VCaP (cell line): ENCODE measurements around the gene TFAP2E.

Source experiments
- H3K27ac ChIP-seq: fragments of 450-650 bp; 2 replicates; pipeline ENCODE4 v1.5.1; 2017
- TF ChIP-seq, protein P1 (sequence below): fragments of 450-650 bp; conservative IDR thresholded peaks from 2 replicates; pipeline ENCODE4 v1.5.1; 2017; ENCODE audit warnings: mild to moderate bottlenecking, moderate library complexity

TFAP2E gene

DNA sequence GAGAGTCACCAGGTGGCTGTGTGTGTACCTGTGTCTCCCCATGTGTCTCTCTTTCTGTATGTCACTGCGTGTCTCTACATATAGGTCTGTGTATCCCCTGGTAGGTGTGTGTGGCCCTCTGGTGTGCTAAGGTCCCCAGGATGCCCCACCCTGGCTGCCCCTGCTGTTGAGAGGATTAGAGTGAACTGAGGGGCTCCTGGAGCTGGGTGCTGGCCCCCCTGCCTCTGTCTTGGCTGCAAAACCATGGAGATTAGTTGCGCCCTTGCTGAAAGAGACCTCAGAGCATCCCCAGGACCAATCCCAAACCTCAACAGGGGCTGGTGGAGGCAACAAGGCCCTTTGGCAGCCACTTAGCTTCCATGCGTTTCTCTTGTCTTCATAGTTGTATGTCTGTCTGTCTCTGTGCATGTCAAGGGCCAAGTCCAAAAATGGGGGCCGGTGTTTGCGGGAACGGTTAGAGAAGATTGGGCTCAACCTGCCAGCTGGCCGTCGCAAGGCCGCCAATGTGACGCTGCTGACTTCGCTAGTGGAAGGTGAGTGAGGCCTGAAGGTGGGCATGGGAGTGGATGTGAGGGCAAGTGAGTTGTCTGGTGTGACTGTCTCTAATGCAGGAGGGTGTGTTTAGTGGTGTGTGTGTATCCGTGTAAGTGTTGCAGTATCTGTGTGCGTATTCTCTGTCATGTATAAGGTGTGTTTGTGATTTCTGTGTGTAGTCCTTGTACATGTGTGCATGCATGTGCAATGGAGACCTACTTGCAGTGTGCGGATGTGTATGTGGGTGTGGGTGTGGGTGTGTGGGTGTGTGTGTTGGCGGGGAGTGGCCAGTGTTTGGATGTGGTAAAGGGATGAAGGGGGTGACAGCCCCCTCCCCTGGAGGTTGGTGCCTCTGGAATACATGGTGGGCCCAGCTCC, 16.7 kb downstream of the TFAP2E start:
- TF ChIP-seq, protein P1, sequence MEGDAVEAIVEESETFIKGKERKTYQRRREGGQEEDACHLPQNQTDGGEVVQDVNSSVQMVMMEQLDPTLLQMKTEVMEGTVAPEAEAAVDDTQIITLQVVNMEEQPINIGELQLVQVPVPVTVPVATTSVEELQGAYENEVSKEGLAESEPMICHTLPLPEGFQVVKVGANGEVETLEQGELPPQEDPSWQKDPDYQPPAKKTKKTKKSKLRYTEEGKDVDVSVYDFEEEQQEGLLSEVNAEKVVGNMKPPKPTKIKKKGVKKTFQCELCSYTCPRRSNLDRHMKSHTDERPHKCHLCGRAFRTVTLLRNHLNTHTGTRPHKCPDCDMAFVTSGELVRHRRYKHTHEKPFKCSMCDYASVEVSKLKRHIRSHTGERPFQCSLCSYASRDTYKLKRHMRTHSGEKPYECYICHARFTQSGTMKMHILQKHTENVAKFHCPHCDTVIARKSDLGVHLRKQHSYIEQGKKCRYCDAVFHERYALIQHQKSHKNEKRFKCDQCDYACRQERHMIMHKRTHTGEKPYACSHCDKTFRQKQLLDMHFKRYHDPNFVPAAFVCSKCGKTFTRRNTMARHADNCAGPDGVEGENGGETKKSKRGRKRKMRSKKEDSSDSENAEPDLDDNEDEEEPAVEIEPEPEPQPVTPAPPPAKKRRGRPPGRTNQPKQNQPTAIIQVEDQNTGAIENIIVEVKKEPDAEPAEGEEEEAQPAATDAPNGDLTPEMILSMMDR, result no peak

GRCh38 chr1:35590476-35591040, 17.4 kb downstream of the TFAP2E start:
- TF ChIP-seq, protein P1, result no peak
- H3K27ac ChIP-seq, result no peak overlapping the region

More for the DNA sequence above, 16.7 kb downstream of the TFAP2E start:
- H3K27ac ChIP-seq, result no peak overlapping the region

DNA sequence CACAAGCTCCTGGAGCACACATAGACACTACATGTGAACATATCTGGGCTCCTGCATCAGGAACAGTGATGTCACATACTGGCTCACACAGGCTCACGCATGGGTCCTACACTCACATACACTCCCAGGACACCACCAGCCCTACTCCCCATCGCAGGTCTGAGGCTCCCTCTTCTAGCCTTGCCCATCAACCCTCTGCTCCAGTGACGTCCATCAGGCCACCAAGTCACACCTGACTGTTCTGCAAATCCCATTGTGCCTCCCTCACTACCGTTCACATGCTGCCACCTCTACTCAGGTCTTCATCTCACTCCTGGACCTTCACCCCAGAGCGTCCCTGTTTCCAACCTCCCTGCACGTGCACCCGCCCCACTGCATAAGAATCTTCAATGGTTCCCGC, 18.1 kb downstream of the TFAP2E start:
- H3K27ac ChIP-seq, result no peak overlapping the region
- TF ChIP-seq, protein P1, result no peak

DNA sequence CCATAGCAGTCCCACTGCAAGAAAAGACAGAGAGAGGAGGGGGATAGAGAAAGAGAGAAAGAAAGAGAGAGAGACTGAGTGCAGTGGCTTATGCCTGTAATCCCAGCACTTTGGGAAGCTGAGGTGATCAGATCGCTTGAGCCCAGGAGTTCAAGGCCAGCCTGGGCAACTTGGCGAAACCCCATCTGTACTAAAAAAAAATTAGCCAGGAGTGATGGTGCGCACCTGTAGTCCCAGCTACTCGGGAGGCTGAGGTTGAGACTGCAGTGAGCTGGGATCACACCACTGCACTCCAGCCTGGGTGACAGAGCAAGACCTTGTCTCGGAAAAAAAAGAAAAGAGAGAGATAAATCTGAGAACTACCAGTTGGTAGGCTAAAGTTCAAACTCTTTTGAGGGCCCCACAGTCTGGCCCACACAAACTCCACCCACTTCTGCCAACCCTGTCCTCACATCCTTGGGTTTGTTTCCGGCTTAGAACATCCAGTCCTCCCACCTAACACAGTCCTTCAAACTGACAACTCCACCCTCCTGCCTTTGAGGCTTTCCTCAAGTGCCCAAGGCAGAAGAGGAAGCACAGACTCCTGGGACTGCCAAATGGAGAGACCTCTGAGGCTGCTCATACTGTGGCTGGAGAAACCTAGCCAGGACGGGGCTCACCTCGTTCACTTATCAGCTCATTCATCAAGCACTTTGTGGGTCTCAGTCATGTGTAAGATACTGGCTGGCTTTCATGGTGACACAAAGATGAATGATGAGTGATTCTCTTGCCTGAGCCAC, 20.1 kb downstream of the TFAP2E start:
- no peak overlapping the region for H3K27ac ChIP-seq
- TF ChIP-seq, protein P1, result no peak

DNA sequence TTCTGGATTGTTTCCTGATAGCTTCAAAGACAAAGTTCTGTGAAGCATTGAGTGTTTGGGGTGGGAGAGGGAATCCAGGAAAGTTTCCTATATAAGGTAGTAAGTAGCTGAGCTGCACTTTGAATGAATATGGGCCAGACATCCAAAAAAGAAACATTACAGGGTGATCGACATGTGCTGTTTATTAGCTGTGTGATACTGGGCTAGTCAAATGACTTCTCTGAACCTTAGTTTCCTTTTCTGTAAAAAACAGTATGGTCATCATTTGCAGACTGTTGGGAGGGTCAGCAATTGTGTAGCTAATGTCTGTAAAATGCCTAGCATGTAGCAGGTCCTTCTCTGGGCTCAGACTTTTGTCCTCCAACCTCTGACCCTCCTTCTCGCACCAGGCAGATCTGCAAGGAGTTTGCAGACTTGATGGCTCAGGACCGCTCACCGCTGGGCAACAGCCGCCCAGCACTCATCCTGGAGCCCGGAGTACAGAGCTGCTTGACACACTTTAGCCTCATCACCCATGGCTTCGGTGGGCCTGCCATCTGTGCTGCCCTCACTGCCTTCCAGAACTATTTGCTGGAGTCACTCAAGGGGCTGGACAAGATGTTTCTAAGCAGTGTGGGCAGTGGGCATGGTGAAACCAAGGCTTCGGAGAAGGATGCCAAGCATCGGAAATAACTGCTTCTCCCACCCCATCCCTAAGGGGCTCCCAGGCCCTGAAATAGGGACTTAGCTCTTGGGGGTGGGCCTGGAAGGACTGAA, 21.1 kb downstream of the TFAP2E start:
- TF ChIP-seq, protein P1, result no peak
- H3K27ac ChIP-seq, result no peak overlapping the region

DNA sequence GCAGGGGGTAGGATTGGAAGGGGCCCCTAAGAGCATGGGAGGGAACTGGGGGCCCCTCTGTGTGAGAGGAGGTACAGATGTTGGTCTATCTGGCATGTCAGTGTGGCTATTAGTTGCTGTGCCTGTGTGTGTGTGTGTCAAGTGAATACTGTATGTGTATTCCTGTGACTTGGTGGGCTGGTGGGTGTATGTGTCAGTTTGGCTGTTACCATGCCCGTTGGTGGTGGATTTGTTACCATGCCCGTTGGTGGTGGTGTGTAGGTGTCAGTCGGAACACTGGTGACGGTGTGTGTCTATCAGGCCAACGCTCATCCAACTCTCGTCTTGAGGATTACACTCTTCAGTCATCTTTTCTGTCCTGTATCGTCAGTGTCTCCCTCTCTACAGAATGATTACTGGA, 22.6 kb downstream of the TFAP2E start:
- TF ChIP-seq, protein P1, result no peak
- H3K27ac ChIP-seq, result no peak overlapping the region
